GM13977 (cell line): ENCODE measurements around the gene FOXM1.

Experiments
- DNase-seq: peaks from one replicate; pipeline ENCODE4 v3.0.0; 2012; ENCODE audit warnings: low spot score
- CTCF ChIP-seq: IDR thresholded peaks from 2 replicates; pipeline ENCODE4 v1.5.1; 2012; ENCODE audit warnings: mild to moderate bottlenecking, control low read depth; ENCODE audit not compliant: insufficient read depth; ENCODE audit errors: extremely low read depth, missing control alignments
- in situ Hi-C: fragments of 300-500 bp; cut with MboI; formaldehyde crosslinking; loops from one replicate; pipeline ENCODE4 v1.12.0; 2022; ENCODE audit warnings: low sequenced_read_pairs, low pct_unique_long_range_greater_than_20kb, mixed read lengths, inconsistent platforms; ENCODE audit not compliant: unreplicated experiment

Gene FOXM1

GRCh38 chr12:2857021-2857431 is 19.9 kb downstream of the FOXM1 start, which contains the start of gene TEX52:
TSS of gene TEX52 (minus strand) at chr12:2857039. CDS start at chr12:2857026, 13 bp downstream.
- TF ChIP-seq CTCF: no peak
- in situ Hi-C loops: no loop called here
- no peak for DNase-seq

GRCh38 chr12:2856051-2856450 is 20.9 kb downstream of the FOXM1 start:
- in situ Hi-C loops: no loop called here
- no peak for TF ChIP-seq CTCF
- no peak for DNase-seq

- no peak for DNase-seq
- TF ChIP-seq CTCF: no peak
- in situ Hi-C loops: no loop called here
Observed at GRCh38 chr12:2855546-2855945, 21.4 kb downstream of the FOXM1 start.

GRCh38 chr12:2854669-2855453 is 22.1 kb downstream of the FOXM1 start:
- no peak for TF ChIP-seq CTCF
- DNase-seq: no peak
- in situ Hi-C loops: no loop called here

- DNase-seq: peak; percentile 53
- in situ Hi-C loops: no loop called here
- peak; percentile 55 for TF ChIP-seq CTCF
Observed at GRCh38 chr12:2853626-2854025, 23.3 kb downstream of the FOXM1 start.

- in situ Hi-C loops: no loop called here
- no peak for TF ChIP-seq CTCF
- DNase-seq: no peak
Observed at GRCh38 chr12:2851931-2852330, 25.0 kb downstream of the FOXM1 start.
